Mesenchymal stem cell (in vitro differentiated cells and primary cell): ENCODE data around the gene RBFOX2.
"Not testable (repeated sequence)": the region's sequence is repeated elsewhere in the genome, so short reads cannot be mapped to it uniquely, and the experiment has no call there.

Experiments
- DNase-seq: peaks from one replicate; pipeline ENCODE4 v3.0.0-alpha.2; 2013
- H2AFZ ChIP-seq: one replicate; pipeline ENCODE4 v1.6.1; 2013; ENCODE audit warnings: low read depth, mild to moderate bottlenecking, control low read depth, inconsistent platforms, low read length, moderate library complexity
- H2AK5ac ChIP-seq: 2 replicates; pipeline ENCODE4 v1.6.1; 2013; ENCODE audit warnings: low read length, moderate library complexity, mild to moderate bottlenecking, inconsistent platforms; ENCODE audit not compliant: severe bottlenecking
- H2BK120ac ChIP-seq: one replicate; pipeline ENCODE4 v1.6.1; 2013; ENCODE audit warnings: low read depth, mild to moderate bottlenecking, inconsistent platforms, low read length, moderate library complexity
- H2BK12ac ChIP-seq, 2 experiments: one replicate each; pipeline ENCODE4 v1.6.1; 2013; ENCODE audit warnings: inconsistent platforms in 2 of 2, low read length in 2 of 2, mild to moderate bottlenecking in 2 of 2, moderate library complexity in 2 of 2, control low read depth in 1 of 2
- H2BK15ac ChIP-seq: one replicate; pipeline ENCODE4 v1.6.1; 2013; ENCODE audit warnings: mild to moderate bottlenecking, low read depth, inconsistent platforms; ENCODE audit not compliant: poor library complexity, severe bottlenecking
- H2BK5ac ChIP-seq: 2 replicates; pipeline ENCODE4 v1.6.1; 2013; ENCODE audit warnings: low read depth, mild to moderate bottlenecking, low read length, control low read depth, inconsistent platforms; ENCODE audit not compliant: poor library complexity, severe bottlenecking
- H3K14ac ChIP-seq, 2 experiments: one replicate each; pipeline ENCODE4 v1.6.1; 2013; ENCODE audit warnings: inconsistent platforms in 2 of 2, low read length in 2 of 2, control low read depth in 1 of 2, mild to moderate bottlenecking in 1 of 2, moderate library complexity in 1 of 2
- H3K18ac ChIP-seq, 2 experiments: one replicate each; pipeline ENCODE4 v1.6.1; 2013; ENCODE audit warnings: inconsistent platforms in 2 of 2, low read length in 2 of 2, control low read depth in 1 of 2, low read depth in 1 of 2, mild to moderate bottlenecking in 1 of 2
- H3K23ac ChIP-seq, 2 experiments: one replicate each; pipeline ENCODE4 v1.6.1; 2013; ENCODE audit warnings: inconsistent platforms in 2 of 2, low read length in 2 of 2, mild to moderate bottlenecking in 2 of 2, moderate library complexity in 2 of 2, control low read depth in 1 of 2
- H3K27ac ChIP-seq: 2 replicates; pipeline ENCODE4 v1.5.1; 2013; ENCODE audit warnings: mild to moderate bottlenecking, moderate library complexity, low read length, control low read depth, inconsistent platforms; ENCODE audit not compliant: poor library complexity, severe bottlenecking
- H3K27me3 ChIP-seq, 2 experiments: 2 replicates each; pipeline versions ENCODE4 v1.6.1 to v1.7.0; 2013; ENCODE audit warnings: low read length in 2 of 2, mild to moderate bottlenecking in 2 of 2, moderate library complexity in 2 of 2, control low read depth in 1 of 2, inconsistent platforms in 1 of 2; ENCODE audit not compliant: control insufficient read depth in 1 of 2, insufficient read depth in 1 of 2
- H3K36me3 ChIP-seq, 2 experiments: 2 replicates each; pipeline versions ENCODE4 v1.6.1 to v1.7.0; 2013; ENCODE audit warnings: low read length in 2 of 2, control low read depth in 1 of 2, inconsistent platforms in 1 of 2, low read depth in 1 of 2, mild to moderate bottlenecking in 1 of 2; ENCODE audit not compliant: insufficient read depth in 2 of 2, control insufficient read depth in 1 of 2
- H3K4ac ChIP-seq, 2 experiments: one replicate each; pipeline ENCODE4 v1.6.1; 2013; ENCODE audit warnings: inconsistent platforms in 2 of 2, low read length in 2 of 2, mild to moderate bottlenecking in 2 of 2, moderate library complexity in 2 of 2, control low read depth in 1 of 2, low read depth in 1 of 2
- H3K4me1 ChIP-seq: 2 replicates; pipeline ENCODE4 v1.6.1; 2013; ENCODE audit warnings: low read depth, low read length, control low read depth; ENCODE audit not compliant: control insufficient read depth, insufficient read depth
- H3K4me2 ChIP-seq: 2 replicates; pipeline ENCODE4 v1.6.1; 2013; ENCODE audit warnings: low read length, mild to moderate bottlenecking, inconsistent platforms; ENCODE audit not compliant: poor library complexity, severe bottlenecking
- H3K4me3 ChIP-seq, 2 experiments: 2 replicates each; pipeline versions ENCODE4 v1.5.1 to v1.7.0; 2013; ENCODE audit warnings: low read length in 2 of 2, mild to moderate bottlenecking in 2 of 2, control low read depth in 1 of 2, low read depth in 1 of 2; ENCODE audit not compliant: insufficient read depth in 1 of 2
- H3K79me1 ChIP-seq: replicated peaks from 2 replicates; pipeline ENCODE4 v1.6.1; 2013; ENCODE audit warnings: mild to moderate bottlenecking, control low read depth, low read length, inconsistent platforms; ENCODE audit not compliant: poor library complexity, severe bottlenecking
- H3K9ac ChIP-seq: 2 replicates; pipeline ENCODE4 v1.7.0; 2013; ENCODE audit warnings: mild to moderate bottlenecking, low read length, moderate library complexity
- H3K9me3 ChIP-seq: 2 replicates; pipeline ENCODE4 v1.7.0; 2013; ENCODE audit warnings: mild to moderate bottlenecking, low read length; ENCODE audit not compliant: control insufficient read depth
- H4K8ac ChIP-seq: one replicate; pipeline ENCODE4 v1.6.1; 2013; ENCODE audit warnings: inconsistent platforms, mild to moderate bottlenecking, low read length, moderate library complexity
- H4K91ac ChIP-seq: one replicate; pipeline ENCODE4 v1.6.1; 2013; ENCODE audit warnings: mild to moderate bottlenecking, low read length, inconsistent platforms
- WGBS: methylation state at CpG from one replicate; pipeline ENCODE4 v1.1.7; 2013; ENCODE audit warnings: mixed read lengths; 5-methylcytosine and 5-hydroxymethylcytosine counted together

The RBFOX2 gene

DNA sequence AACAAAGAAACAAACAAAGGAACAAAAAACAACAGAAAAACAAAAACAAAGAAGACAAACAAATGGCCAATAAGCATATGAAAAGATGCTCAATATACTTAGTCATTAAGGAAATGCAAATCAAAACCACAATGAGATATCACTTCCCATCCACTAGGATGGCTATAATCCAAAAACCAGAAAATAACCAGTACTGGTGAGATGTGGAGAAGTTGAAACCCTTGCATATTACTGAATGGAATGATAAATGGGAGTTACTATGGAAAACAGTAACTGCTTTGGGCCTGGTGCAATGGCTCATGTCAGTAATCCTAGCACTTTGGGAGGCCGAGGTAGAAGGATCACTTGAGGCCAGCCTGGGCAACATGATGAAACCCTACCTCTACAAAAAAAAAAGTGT, 44.9 kb upstream of the RBFOX2 start:
- no peak overlapping the region for H2BK15ac ChIP-seq
- H2BK5ac ChIP-seq, result no peak overlapping the region
- no peaks in the 10 kb centered on the region for H3K9me3 ChIP-seq
- no peak overlapping the region for H3K14ac ChIP-seq
- no peaks in the 10 kb centered on the region for H3K4me1 ChIP-seq
- DNase-seq, result peak; percentile 50
- H2AK5ac ChIP-seq, result no peak overlapping the region
- no peak overlapping the region for H2BK120ac ChIP-seq
- H3K4me2 ChIP-seq, result no peak overlapping the region
- H3K18ac ChIP-seq, result no peak overlapping the region
- H2AFZ ChIP-seq, result no peak overlapping the region
- no peak overlapping the region for H3K4me3 ChIP-seq
- H4K91ac ChIP-seq, result no peak overlapping the region
- H3K79me1 ChIP-seq, result no peaks in the 10 kb centered on the region
- H3K9ac ChIP-seq, result no peak overlapping the region
- WGBS, result no CpG with 5 or more reads among the region's 1 CpG
- H3K23ac ChIP-seq, result no peak overlapping the region
- H3K27ac ChIP-seq, result no peak overlapping the region
- H3K4ac ChIP-seq, result no peak overlapping the region
- H4K8ac ChIP-seq, result no peak overlapping the region
- no peak overlapping the region for H2BK12ac ChIP-seq
- no peaks in the 10 kb centered on the region for H3K36me3 ChIP-seq
- no peaks in the 10 kb centered on the region for H3K27me3 ChIP-seq

DNA sequence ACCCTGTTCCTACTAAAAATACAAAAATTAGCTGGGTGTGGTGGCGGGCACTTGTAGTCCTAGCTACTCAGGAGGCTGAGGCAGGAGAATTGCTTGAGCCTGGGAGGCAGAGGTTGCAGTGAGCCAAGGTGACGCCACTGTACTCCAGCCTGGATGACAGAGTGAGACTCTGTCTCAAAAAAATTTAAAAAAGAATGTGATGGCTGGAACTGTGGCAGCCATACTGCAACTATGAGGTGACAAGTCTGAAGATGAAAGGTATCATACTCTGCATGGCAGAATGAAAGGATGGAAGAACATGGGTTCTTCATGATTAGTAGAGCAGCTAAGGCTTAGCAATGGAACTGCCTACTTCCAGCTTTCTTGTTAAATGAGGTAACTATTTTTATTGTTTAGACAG, 42.0 kb upstream of the RBFOX2 start:
- H3K4me1 ChIP-seq, H3K9me3 ChIP-seq, H3K36me3 ChIP-seq, H2BK12ac ChIP-seq, H3K18ac ChIP-seq, H3K4ac ChIP-seq, H2AFZ ChIP-seq, H3K23ac ChIP-seq, H4K91ac ChIP-seq, H3K79me1 ChIP-seq, H2BK5ac ChIP-seq, H2AK5ac ChIP-seq, H3K27ac ChIP-seq, H3K27me3 ChIP-seq, H3K4me2 ChIP-seq, H4K8ac ChIP-seq, H3K9ac ChIP-seq, DNase-seq, H2BK15ac ChIP-seq, H2BK120ac ChIP-seq, H3K4me3 ChIP-seq, H3K14ac ChIP-seq: not testable (repeated sequence)
- 100% methylated on average over 2 of the region's 2 CpGs for WGBS

DNA sequence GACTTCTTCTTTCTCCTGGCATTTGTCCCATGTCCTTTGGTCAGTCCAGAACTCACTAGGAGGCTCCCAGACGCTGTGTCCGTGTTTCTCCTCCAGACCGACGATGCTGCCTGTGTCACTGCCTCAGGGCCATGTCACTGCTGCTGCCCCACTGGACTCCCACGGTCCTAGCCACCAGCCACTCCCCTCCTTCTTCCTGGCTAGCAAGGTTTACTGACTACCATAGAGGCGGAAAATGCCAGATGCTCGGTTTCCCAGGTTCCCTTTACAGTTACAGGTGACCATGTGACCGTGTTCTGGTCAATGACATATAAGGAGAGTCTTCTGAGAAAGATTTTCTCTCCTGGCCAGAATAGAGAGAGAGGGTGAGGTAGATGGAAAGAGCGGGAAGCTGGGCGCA, 40.7 kb upstream of the RBFOX2 start:
- H2BK5ac ChIP-seq, result no peak overlapping the region
- no peak overlapping the region for H2BK15ac ChIP-seq
- H3K4me3 ChIP-seq, result no peak overlapping the region
- H3K79me1 ChIP-seq, result no peaks in the 10 kb centered on the region
- no peak overlapping the region for H3K9ac ChIP-seq
- no peak overlapping the region for H4K8ac ChIP-seq
- H3K4me2 ChIP-seq, result no peak overlapping the region
- H3K36me3 ChIP-seq, result no peaks in the 10 kb centered on the region
- no peak overlapping the region for H3K18ac ChIP-seq
- H4K91ac ChIP-seq, result no peak overlapping the region
- no peak overlapping the region for H2AFZ ChIP-seq
- no peak overlapping the region for H2BK12ac ChIP-seq
- WGBS, result 94% methylated on average over 10 of the region's 10 CpGs
- H3K4ac ChIP-seq, result no peak overlapping the region
- no peaks in the 10 kb centered on the region for H3K27me3 ChIP-seq
- no peaks in the 10 kb centered on the region for H3K9me3 ChIP-seq
- no peak overlapping the region for H3K27ac ChIP-seq
- H3K14ac ChIP-seq, result no peak overlapping the region
- H3K4me1 ChIP-seq, result peaks cover 6% of the 10 kb centered on the region
- no peak overlapping the region for H2BK120ac ChIP-seq
- H2AK5ac ChIP-seq, result no peak overlapping the region
- no peak overlapping the region for H3K23ac ChIP-seq
- no peak for DNase-seq

DNA sequence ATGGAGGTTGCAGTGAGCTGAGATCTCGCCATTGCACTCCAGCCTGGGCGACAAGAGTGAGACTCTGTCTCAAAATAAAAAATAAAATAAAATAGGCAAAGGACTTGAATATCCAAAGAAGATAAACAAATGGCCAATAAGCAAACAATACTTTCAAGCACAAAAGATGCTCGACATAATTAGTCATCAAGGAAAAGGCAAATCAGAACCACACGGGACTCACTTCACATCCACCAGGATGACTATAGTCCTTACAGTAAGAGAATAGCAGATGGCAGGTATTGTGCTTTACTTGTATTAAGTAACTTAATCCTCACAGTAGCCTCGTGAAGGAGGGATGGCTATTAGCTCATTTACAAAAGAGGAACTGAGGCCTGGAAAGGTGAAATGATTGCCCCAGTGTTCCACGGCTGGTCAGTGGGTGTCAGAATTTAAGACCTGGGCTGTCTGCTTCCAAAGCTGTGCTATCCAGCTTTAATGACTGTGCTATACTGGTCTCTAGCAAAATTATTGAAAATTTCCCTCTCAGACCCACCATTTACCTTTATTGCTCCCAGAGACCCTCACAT, 40.2 kb upstream of the RBFOX2 start:
- no peak overlapping the region for H4K91ac ChIP-seq
- no peak overlapping the region for H3K27ac ChIP-seq
- H3K4me3 ChIP-seq, result no peak overlapping the region
- no peak overlapping the region for H3K4ac ChIP-seq
- no peak overlapping the region for H3K23ac ChIP-seq
- H3K9me3 ChIP-seq, result no peaks in the 10 kb centered on the region
- H3K18ac ChIP-seq, result no peak overlapping the region
- H2BK12ac ChIP-seq, result no peak overlapping the region
- H3K4me2 ChIP-seq, result no peak overlapping the region
- no peak overlapping the region for H3K9ac ChIP-seq
- no peak overlapping the region for H2BK15ac ChIP-seq
- no peak overlapping the region for H2BK120ac ChIP-seq
- no peaks in the 10 kb centered on the region for H3K27me3 ChIP-seq
- H2AFZ ChIP-seq, result no peak overlapping the region
- no peak for DNase-seq
- H3K36me3 ChIP-seq, result no peaks in the 10 kb centered on the region
- no peak overlapping the region for H2AK5ac ChIP-seq
- no peak overlapping the region for H2BK5ac ChIP-seq
- 79% methylated on average over 3 of the region's 6 CpGs for WGBS
- peaks cover 6% of the 10 kb centered on the region for H3K4me1 ChIP-seq
- H3K79me1 ChIP-seq, result no peaks in the 10 kb centered on the region
- H4K8ac ChIP-seq, result no peak overlapping the region
- no peak overlapping the region for H3K14ac ChIP-seq
